Neutrophil (primary cell): ENCODE measurements around the gene NAPG.
"Not testable (repeated sequence)": the region's sequence is repeated elsewhere in the genome, so short reads cannot be mapped to it uniquely, and the experiment has no call there.

Experiments
- H3K27ac ChIP-seq: fragments of 200-600 bp; sonication (generic); 2 replicates; pipeline ENCODE4 v1.5.1; 2016; ENCODE audit warnings: mild to moderate bottlenecking, moderate library complexity
- H3K27me3 ChIP-seq: fragments of 200-600 bp; sonication (generic); 2 replicates; pipeline ENCODE4 v1.6.0; 2016; ENCODE audit warnings: mild to moderate bottlenecking
- H3K36me3 ChIP-seq: fragments of 200-600 bp; sonication (generic); 2 replicates; pipeline ENCODE4 v1.5.1; 2017
- H3K4me1 ChIP-seq, 2 experiments: fragments of 200-600 bp in 1 of 2; sonication (generic) in 1 of 2; 1 replicate in 1 of 2; 2 replicates in 1 of 2; pipeline versions ENCODE4 v1.5.1 to v1.6.1; 2013 to 2016; ENCODE audit warnings: low read depth in 1 of 2, low read length in 1 of 2, mild to moderate bottlenecking in 1 of 2, moderate library complexity in 1 of 2; ENCODE audit not compliant: control insufficient read depth in 1 of 2, insufficient read depth in 1 of 2
- H3K4me3 ChIP-seq, 2 experiments: fragments of 200-600 bp in 1 of 2; sonication (generic) in 1 of 2; 1 replicate in 1 of 2; 2 replicates in 1 of 2; pipeline ENCODE4 v1.5.1; 2013 to 2016; ENCODE audit warnings: low read depth in 1 of 2, low read length in 1 of 2, mild to moderate bottlenecking in 1 of 2, moderate library complexity in 1 of 2
- H3K9me3 ChIP-seq: fragments of 200-600 bp; sonication (generic); 2 replicates; pipeline ENCODE4 v1.5.1; 2016
- TF ChIP-seq, protein P1 (sequence below): fragments of 200-600 bp; sonication (generic); IDR thresholded peaks from 2 replicates; pipeline ENCODE4 v1.5.1; 2016; ENCODE audit warnings: antibody characterized with exemption

NAPG gene

DNA sequence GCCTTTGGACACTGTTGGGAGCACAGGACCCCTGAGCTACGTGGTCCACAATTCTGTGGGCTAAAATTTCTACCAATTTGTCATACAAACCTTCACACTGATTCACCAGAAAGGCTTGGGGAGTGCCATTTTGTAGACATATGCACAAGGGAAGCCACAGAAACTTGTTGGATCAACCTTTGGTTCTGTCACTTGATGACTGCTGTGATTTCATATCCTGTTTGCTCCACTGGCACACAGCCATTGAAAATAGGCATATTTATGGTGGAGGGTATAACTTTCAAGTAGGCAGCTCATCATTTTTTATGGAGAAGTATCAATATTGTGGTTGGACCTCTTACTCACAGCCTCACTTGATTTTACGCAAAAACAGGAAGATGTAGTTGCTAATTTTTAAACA lies 10.5 kb downstream of the NAPG start:
- Histone ChIP-seq H3K4me1 (no peaks in the 10 kb centered on the region), H3K27me3 (no peaks in the 10 kb centered on the region), H3K4me3 (no peak overlapping the region), H3K36me3 (peaks cover 31% of the 10 kb centered on the region), H3K9me3 (no peaks in the 10 kb centered on the region), H3K27ac (no peak overlapping the region)
- TF ChIP-seq, protein P1, sequence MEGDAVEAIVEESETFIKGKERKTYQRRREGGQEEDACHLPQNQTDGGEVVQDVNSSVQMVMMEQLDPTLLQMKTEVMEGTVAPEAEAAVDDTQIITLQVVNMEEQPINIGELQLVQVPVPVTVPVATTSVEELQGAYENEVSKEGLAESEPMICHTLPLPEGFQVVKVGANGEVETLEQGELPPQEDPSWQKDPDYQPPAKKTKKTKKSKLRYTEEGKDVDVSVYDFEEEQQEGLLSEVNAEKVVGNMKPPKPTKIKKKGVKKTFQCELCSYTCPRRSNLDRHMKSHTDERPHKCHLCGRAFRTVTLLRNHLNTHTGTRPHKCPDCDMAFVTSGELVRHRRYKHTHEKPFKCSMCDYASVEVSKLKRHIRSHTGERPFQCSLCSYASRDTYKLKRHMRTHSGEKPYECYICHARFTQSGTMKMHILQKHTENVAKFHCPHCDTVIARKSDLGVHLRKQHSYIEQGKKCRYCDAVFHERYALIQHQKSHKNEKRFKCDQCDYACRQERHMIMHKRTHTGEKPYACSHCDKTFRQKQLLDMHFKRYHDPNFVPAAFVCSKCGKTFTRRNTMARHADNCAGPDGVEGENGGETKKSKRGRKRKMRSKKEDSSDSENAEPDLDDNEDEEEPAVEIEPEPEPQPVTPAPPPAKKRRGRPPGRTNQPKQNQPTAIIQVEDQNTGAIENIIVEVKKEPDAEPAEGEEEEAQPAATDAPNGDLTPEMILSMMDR = no peak

DNA sequence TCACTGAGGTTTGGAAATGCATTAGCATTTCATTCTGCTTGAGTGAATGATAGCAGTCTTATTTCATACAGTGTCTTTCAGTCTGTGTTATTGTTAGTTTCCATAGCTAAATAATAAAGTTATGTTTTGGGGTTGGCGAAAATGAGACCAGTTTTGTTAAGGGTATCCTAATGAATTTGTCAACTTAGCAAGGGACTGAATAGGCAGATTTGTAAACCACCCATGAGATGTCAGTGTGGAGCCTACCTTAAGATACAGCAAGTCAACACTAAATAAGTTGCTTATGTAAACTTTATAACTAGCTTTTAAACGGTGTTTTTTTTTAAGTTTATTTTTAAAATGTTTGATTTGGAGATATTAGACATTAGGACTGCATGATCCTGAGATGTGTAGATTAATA lies 11.9 kb downstream of the NAPG start:
- H3K27me3 ChIP-seq = no peaks in the 10 kb centered on the region
- peaks cover 44% of the 10 kb centered on the region for H3K36me3 ChIP-seq
- H3K27ac ChIP-seq = no peak overlapping the region
- H3K4me3 ChIP-seq = no peak overlapping the region
- TF ChIP-seq, protein P1 = no peak
- H3K9me3 ChIP-seq = no peaks in the 10 kb centered on the region
- H3K4me1 ChIP-seq = no peaks in the 10 kb centered on the region

DNA sequence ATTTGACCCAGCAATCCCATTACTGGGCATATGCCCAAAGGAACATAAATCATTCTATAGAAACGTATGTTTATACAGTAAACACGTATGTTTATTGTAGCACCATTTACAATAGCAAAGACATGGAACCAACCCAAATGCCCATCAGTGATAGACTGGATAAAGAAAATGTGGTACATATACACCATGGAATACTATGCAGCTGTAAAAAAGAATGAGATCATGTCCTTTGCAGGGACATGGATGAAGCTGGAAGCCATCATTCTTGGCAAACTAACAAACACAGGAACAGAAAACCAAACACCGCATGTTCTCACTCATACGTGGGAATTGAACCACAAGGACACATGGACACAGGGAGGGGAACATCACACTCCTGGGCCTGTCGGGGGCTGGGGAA lies 13.3 kb downstream of the NAPG start:
- not testable (repeated sequence) for H3K27ac ChIP-seq, H3K4me3 ChIP-seq, H3K9me3 ChIP-seq, H3K4me1 ChIP-seq, H3K27me3 ChIP-seq
- peaks cover 51% of the 10 kb centered on the region for H3K36me3 ChIP-seq

DNA sequence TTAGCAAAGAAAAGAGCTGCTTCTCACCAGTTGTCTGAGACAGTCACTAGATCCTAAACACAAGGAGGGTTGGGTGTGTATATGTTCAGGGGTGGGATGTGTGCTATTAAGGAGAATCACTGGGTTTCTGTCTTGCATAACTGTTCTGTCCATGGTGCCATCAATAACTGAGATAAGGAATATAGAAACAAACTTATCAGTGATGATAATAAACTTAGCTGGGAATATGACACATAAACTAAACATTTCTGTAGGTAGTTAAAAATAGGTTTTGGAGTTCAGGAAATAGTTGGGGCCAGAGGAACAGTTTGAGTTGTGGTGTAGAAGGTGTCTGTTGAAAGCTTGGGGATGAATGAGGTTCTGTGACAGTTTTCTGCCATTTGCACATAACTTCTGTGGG lies 17.4 kb downstream of the NAPG start:
- no peak overlapping the region for H3K4me3 ChIP-seq
- no peaks in the 10 kb centered on the region for H3K27me3 ChIP-seq
- H3K9me3 ChIP-seq = no peaks in the 10 kb centered on the region
- H3K36me3 ChIP-seq = peaks cover 90% of the 10 kb centered on the region
- H3K4me1 ChIP-seq = no peaks in the 10 kb centered on the region
- TF ChIP-seq, protein P1 = no peak
- H3K27ac ChIP-seq = no peak overlapping the region

DNA sequence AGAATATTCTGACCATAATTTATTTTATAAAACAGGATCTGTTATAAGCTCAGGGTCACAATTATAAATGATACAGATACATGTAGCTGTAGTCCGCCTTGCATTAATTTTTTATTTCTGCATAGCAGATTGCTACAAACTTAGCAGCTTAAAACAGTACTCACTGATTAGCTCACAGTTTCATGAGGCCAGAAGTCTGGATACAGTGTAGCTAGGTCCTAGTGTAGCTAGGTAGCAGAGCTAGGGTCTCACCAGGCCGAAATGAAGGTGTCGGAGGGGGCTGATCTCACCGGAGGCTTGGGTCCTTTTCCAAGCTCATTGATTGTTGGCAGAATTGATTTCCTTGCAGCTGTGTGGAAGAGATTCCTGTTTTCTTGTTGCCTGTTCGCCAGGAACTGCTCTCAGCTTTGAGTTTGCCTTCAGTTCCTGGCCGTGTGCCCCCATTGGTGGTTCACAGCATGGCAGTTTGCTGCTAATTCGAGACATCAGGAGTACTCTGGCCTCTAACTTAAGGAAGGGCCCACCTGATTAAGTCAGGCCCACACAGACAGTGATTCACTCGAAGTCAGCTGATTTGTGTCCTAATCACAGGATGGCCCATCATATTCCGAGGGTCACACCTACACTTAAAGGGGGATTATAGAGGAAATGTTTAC lies 18.4 kb downstream of the NAPG start:
- Histone ChIP-seq H3K27ac (no peak overlapping the region), H3K4me1 (no peaks in the 10 kb centered on the region), H3K9me3 (no peaks in the 10 kb centered on the region), H3K36me3 (peaks cover 93% of the 10 kb centered on the region), H3K27me3 (no peaks in the 10 kb centered on the region), H3K4me3 (no peak overlapping the region)
- TF ChIP-seq, protein P1 = no peak

DNA sequence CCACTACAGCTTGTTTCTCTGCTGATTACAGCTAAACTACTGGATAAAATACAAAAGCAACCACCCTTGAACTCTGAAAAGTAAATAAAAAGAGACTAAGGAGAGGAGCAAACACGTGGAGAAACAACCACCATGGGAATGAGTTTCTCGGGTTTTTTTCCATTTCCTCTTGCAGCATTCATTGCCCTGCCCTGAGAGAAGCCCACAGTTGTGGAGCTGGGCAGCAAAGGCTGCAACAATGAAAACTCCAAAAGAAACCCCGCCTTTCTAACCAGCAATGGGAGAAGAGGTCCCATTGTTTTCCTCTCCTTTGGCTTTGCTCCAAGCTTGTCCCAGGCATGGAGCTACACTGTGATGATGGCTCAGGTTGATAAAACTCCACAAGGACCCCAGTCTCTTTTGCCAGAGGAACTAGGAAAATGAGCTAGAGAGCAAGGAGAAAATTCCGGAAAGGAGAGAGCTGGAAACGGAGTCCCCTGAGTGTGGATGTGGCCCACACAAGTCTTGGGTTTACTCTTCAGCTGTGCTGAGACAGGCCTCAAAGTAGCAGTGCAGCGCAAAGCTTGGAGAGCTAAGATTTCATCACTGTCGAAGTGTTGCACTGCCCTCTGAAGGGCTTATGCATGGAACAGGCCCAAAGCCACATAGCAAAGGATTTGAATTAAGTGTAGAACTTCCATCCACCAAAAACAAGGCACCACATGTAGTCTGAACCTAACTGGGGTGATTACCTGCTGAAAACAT lies 20.9 kb downstream of the NAPG start:
- TF ChIP-seq, protein P1 = no peak
- H3K36me3 ChIP-seq = peaks cover 91% of the 10 kb centered on the region
- no peak overlapping the region for H3K4me3 ChIP-seq
- H3K4me1 ChIP-seq = no peaks in the 10 kb centered on the region
- no peak overlapping the region for H3K27ac ChIP-seq
- no peaks in the 10 kb centered on the region for H3K9me3 ChIP-seq
- no peaks in the 10 kb centered on the region for H3K27me3 ChIP-seq
